GM06990 (cell line): ENCODE data around the gene CFAP92.
"Not testable (repeated sequence)": the region's sequence is repeated elsewhere in the genome, so short reads cannot be mapped to it uniquely, and the experiment has no call there.

Experiments used
- DNase-seq: peaks from one replicate; pipeline ENCODE4 v3.0.0-alpha.2; 2011; ENCODE audit not compliant: insufficient read length; ENCODE audit errors: extremely low read depth
- H3K27me3 ChIP-seq: replicated peaks from 2 replicates; pipeline ENCODE4 v1.6.0; 2011; ENCODE audit warnings: low read length; ENCODE audit not compliant: control insufficient read depth, insufficient read depth
- H3K36me3 ChIP-seq: 2 replicates; pipeline ENCODE4 v1.5.1; 2011; ENCODE audit warnings: low read length; ENCODE audit not compliant: control insufficient read depth, insufficient read depth
- H3K4me3 ChIP-seq: replicated peaks from 2 replicates; pipeline ENCODE4 v1.5.1; 2011; ENCODE audit warnings: low read depth, mild to moderate bottlenecking, control low read depth, low read length
- TF ChIP-seq, protein P1 (sequence below): IDR thresholded peaks from 2 replicates; pipeline ENCODE4 v1.5.1; 2011; ENCODE audit warnings: low read length, control low read depth, mild to moderate bottlenecking, inconsistent platforms; ENCODE audit not compliant: insufficient read depth, poor library complexity, severe bottlenecking

The CFAP92 gene

DNA sequence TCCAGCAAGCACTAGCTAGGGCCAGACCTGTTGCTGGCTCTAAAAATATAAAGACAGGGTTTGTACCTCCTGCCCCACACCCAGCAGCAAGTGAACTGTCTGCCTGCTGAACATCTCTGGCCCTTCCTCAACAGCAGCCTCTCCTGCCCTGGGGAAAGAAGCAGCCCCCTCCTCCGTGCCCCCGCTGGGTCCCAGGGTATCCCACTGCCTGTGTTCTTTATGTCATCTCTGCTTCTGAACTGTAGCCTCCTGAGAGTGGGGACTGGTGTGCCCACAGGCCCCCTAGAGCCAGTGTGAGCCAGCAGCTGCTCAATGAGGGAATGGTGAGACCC is 60.0 kb downstream of the CFAP92 start:
- TF ChIP-seq, protein P1, sequence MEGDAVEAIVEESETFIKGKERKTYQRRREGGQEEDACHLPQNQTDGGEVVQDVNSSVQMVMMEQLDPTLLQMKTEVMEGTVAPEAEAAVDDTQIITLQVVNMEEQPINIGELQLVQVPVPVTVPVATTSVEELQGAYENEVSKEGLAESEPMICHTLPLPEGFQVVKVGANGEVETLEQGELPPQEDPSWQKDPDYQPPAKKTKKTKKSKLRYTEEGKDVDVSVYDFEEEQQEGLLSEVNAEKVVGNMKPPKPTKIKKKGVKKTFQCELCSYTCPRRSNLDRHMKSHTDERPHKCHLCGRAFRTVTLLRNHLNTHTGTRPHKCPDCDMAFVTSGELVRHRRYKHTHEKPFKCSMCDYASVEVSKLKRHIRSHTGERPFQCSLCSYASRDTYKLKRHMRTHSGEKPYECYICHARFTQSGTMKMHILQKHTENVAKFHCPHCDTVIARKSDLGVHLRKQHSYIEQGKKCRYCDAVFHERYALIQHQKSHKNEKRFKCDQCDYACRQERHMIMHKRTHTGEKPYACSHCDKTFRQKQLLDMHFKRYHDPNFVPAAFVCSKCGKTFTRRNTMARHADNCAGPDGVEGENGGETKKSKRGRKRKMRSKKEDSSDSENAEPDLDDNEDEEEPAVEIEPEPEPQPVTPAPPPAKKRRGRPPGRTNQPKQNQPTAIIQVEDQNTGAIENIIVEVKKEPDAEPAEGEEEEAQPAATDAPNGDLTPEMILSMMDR = no peak
- Histone ChIP-seq H3K36me3 (no peaks in the 10 kb centered on the region), H3K27me3 (peaks cover 1% of the 10 kb centered on the region; the same call in 1 of the 2 replicates), H3K4me3 (no peak overlapping the region)
- no peak for DNase-seq

DNA sequence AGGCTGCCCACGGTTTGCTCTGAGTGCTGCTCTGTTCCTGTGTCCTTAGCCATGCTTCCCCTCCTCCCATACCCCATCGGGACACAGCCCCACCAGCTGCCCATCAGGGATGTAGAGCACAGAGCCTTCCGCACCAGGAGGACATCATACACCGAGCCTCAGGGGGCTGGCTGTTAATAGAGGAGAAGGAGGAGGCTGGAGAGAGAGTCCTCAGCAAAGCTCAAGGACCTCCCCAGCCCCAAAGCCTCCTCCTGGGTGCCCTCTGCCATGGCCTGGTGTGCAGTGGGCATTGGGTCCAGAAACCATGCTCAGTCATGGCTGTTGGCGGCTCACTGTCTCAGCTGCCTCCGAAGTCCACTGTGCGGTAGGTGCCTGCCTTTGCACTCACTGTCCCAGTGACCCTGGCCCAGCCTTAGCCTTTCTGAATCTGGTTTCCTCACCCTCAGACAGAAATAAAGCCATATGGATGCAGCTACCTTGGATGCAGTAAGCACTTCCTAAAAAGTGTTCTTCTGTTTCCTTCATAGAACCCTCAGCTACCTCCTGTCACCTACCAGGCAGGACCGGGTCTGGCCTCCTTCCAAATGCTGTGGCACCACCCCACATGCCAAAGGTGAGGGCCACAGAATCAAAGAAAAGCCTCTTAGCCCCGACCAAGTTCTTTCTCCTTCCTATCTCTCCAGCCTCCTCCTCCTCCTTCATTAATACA is 60.5 kb downstream of the CFAP92 start:
- peaks cover 1% of the 10 kb centered on the region; the same call in 1 of the 2 replicates for H3K27me3 ChIP-seq

DNA sequence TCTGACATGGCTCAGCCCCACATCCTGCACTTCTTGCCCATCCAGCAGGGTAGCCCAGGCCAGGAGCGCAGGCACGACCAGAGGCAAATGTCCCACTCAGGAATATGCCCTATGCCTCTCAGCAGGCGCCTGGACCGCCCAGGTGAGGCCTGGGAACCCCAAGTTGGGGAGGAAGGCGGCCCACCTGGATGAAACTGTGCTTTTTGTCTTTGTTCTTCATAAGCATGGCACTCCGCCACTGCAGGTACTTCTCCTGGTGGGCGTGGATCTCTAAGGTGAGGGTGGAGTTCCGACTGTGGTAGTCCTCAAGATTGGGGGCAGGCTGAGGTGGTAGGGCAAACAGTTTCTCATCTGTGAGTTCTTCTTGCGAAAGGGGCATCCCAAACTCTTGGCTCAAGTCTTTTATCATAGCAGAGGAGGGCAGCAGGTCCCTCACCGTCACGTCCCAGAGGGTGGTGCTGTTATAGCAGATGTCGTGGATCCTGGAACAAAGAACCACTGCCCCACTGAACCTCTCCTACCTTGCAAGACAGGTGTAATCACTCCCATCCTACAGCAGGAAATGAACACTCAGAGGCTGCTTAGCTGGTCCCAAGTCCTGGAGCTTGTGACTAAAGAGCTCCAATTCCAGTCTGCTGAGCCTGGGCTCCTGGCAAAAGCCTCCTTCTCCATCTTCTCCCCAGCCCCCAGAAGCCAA is 61.2 kb downstream of the CFAP92 start:
- Histone ChIP-seq H3K4me3 (no peak overlapping the region), H3K36me3 (no peaks in the 10 kb centered on the region), H3K27me3 (peaks cover 1% of the 10 kb centered on the region; the same call in 1 of the 2 replicates)
- DNase-seq = no peak
- TF ChIP-seq, protein P1 = no peak

More for the DNA sequence above, 60.5 kb downstream of the CFAP92 start:
- no peak for DNase-seq
- H3K4me3 ChIP-seq = no peak overlapping the region
- TF ChIP-seq, protein P1 = no peak
- no peaks in the 10 kb centered on the region for H3K36me3 ChIP-seq

DNA sequence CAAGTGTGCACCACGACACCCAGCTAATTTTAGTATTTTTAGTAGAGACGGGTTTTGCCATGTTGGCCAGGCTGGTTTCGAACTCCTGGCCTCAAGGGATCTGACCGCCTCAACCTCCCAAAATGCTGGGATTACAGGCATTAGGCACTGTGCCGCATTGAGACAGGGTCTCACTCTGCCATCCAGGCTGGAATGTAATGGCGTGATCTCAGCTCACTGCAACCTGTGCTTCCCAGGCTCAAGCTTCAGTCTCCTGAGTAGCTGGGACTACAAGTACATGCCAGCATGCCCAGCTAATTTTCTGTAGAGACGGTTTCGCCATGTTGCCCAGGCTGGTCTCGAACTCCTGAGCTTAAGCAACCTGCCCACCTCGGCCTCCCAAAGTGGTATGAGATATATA is 62.8 kb downstream of the CFAP92 start:
- Histone ChIP-seq H3K27me3 (peaks cover 1% of the 10 kb centered on the region; the same call in 1 of the 2 replicates), H3K4me3 (no peak overlapping the region), H3K36me3 (no peaks in the 10 kb centered on the region)
- TF ChIP-seq, protein P1 = no peak
- no peak for DNase-seq

GRCh38 chr3:128929364-128929763 is 64.5 kb downstream of the CFAP92 start:
- DNase-seq = no peak
- TF ChIP-seq, protein P1 = no peak
- peaks cover 1% of the 10 kb centered on the region; the same call in 1 of the 2 replicates for H3K27me3 ChIP-seq
- H3K36me3 ChIP-seq = no peaks in the 10 kb centered on the region
- H3K4me3 ChIP-seq = no peak overlapping the region

- DNase-seq, H3K27me3 ChIP-seq, H3K36me3 ChIP-seq, H3K4me3 ChIP-seq: not testable (repeated sequence)
Observed at GRCh38 chr3:128923986-128924385, 69.9 kb downstream of the CFAP92 start.
